AG09309 (cell line): ENCODE results near the gene RTN4RL2.

Source experiments
- DNase-seq: peaks from one replicate; pipeline ENCODE4 v3.0.0-alpha.2; 2010; ENCODE audit warnings: low read depth
- H3K4me3 ChIP-seq: 2 replicates; pipeline ENCODE4 v1.5.1; 2011; ENCODE audit warnings: mild to moderate bottlenecking, low read depth, low read length, moderate library complexity; ENCODE audit not compliant: control insufficient read depth
- CTCF ChIP-seq: IDR thresholded peaks from 2 replicates; pipeline ENCODE4 v1.5.1; 2011; ENCODE audit warnings: mild to moderate bottlenecking, low read depth, low read length, inconsistent platforms; ENCODE audit not compliant: insufficient read depth, control insufficient read depth; ENCODE audit errors: missing control alignments

Gene RTN4RL2

GRCh38 chr11:57419146-57419545 lies 41.2 kb upstream of the RTN4RL2 start:
- no peak for DNase-seq
- no peak overlapping the region for H3K4me3 ChIP-seq
- TF ChIP-seq CTCF = no peak

- no peak for DNase-seq
- no peak overlapping the region for H3K4me3 ChIP-seq
- no peak for TF ChIP-seq CTCF
Observed at GRCh38 chr11:57421066-57421465, 39.3 kb upstream of the RTN4RL2 start.

GRCh38 chr11:57421805-57422204 lies 38.5 kb upstream of the RTN4RL2 start:
- TF ChIP-seq CTCF = no peak
- H3K4me3 ChIP-seq = no peak overlapping the region

GRCh38 chr11:57422669-57423068 lies 37.7 kb upstream of the RTN4RL2 start:
- no peak for DNase-seq
- TF ChIP-seq CTCF = no peak
- no peak overlapping the region for H3K4me3 ChIP-seq

More at GRCh38 chr11:57421805-57422204, 38.5 kb upstream of the RTN4RL2 start:
- DNase-seq = no peak

GRCh38 chr11:57424137-57424791 lies 36.1 kb upstream of the RTN4RL2 start:
- DNase-seq = no peak
- no peak overlapping the region for H3K4me3 ChIP-seq
- no peak for TF ChIP-seq CTCF

GRCh38 chr11:57424792-57425564 lies 35.4 kb upstream of the RTN4RL2 start:
- DNase-seq = peak; percentile 56
- no peak overlapping the region for H3K4me3 ChIP-seq
- no peak for TF ChIP-seq CTCF
